Measurements from ENCODE around the gene PLA2G2E. TPM values are rescaled to one million over a fixed set of nuclear protein-coding genes. Genes with fewer than 3 reads are reported as not detected.

PLA2G2E gene
- total RNA-seq, 6 experiments from 2014 or later, result not detected

DNA sequence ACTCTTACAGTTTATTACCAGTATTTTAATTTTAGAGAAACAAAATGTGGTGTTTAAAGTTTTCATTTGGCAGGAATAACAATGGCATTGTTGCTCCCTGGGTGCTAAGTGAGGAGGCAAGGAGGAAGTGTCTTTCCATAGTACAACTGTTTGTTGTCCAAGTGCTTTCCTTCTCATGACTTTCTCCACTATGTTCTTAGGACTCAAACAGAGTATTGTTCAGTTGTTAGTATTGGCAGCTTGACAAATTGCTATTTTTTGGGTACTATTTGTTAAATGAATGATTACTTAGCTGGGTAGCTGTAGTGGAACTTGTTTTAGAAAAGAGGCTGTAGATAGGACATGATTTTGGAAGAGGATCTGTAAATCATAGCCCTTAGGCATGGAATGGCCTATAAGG, 33.8 kb downstream of the PLA2G2E start:
- no peak overlapping the region for H3K27ac ChIP-seq
- H3K27me3 ChIP-seq, result no peaks in the 10 kb centered on the region
- H3K36me3 ChIP-seq, result peaks cover 0 to 5% (median 0%) of the 10 kb centered on the region in 4 donors
- peaks cover 0 to 4% (median 2%) of the 10 kb centered on the region in 4 donors for H3K4me1 ChIP-seq
- intact Hi-C loops (cut with DNase I), result no loop called here
- no peak overlapping the region for H3K4me3 ChIP-seq
- H3K9me3 ChIP-seq, result no peaks in the 10 kb centered on the region
- DNase-seq (no peak), ATAC-seq (no peak)
- no peak for TF ChIP-seq POLR2A (IDR thresholded peaks at IDR 0.05)
- TF ChIP-seq, protein P1, sequence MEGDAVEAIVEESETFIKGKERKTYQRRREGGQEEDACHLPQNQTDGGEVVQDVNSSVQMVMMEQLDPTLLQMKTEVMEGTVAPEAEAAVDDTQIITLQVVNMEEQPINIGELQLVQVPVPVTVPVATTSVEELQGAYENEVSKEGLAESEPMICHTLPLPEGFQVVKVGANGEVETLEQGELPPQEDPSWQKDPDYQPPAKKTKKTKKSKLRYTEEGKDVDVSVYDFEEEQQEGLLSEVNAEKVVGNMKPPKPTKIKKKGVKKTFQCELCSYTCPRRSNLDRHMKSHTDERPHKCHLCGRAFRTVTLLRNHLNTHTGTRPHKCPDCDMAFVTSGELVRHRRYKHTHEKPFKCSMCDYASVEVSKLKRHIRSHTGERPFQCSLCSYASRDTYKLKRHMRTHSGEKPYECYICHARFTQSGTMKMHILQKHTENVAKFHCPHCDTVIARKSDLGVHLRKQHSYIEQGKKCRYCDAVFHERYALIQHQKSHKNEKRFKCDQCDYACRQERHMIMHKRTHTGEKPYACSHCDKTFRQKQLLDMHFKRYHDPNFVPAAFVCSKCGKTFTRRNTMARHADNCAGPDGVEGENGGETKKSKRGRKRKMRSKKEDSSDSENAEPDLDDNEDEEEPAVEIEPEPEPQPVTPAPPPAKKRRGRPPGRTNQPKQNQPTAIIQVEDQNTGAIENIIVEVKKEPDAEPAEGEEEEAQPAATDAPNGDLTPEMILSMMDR (IDR thresholded peaks at IDR 0.05), result no peak

DNA sequence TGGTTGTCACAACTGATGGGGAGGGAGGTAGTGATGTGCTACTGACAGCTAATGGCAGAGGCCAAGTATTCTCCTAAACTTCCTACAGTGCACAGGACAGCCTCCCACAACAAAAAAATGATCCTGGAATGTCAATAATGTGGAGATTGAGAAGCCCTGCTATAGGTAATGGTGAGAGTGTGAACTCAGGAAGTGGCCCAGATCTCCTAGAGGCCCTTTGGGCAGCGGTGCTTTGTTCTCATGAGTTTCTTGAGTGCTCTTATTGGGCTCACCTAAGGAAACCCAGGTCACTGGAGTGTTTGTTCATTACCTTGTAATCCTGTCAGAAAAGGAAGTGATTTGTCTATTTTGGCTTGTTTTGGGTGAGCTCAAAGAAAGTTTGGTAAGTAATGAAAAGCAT, 35.3 kb downstream of the PLA2G2E start:
- TF ChIP-seq POLR2A (IDR thresholded peaks at IDR 0.05), result no peak
- TF ChIP-seq, protein P1 (IDR thresholded peaks at IDR 0.05), result no peak
- H3K9me3 ChIP-seq, result no peaks in the 10 kb centered on the region
- intact Hi-C loops (cut with DNase I), result no loop called here
- peaks cover 0 to 5% (median 0%) of the 10 kb centered on the region in 4 donors for H3K36me3 ChIP-seq
- H3K4me1 ChIP-seq, result peaks cover 0 to 8% (median 0%) of the 10 kb centered on the region in 4 donors
- 77% methylated on average over 1 of the region's 1 CpG for WGBS (ENCODE audit: insufficient coverage, low coverage, low lambda C conversion rate, missing lambda C conversion rate)
- H3K4me3 ChIP-seq, result no peak overlapping the region
- no peak for ATAC-seq
- H3K27ac ChIP-seq, result no peak overlapping the region
- no peaks in the 10 kb centered on the region for H3K27me3 ChIP-seq
- DNase-seq, result no peak

DNA sequence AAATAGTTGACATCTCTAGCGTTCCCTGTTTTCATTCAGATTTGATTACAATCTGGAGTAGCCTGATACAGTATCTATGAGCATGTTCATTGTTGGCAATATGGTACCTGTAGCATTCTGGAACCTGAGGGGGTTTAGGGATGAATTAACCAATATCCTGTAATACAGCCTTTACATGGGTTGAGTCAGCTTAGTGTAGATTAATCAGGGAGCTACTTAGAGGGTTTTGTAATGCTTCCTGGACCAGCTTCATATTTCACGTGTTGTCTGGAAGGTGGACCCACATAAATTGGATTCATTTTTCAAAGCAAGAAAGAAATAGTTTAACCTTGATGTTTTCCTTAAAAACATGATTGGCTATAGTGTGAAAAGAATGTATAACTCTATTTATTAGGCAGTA, 37.6 kb downstream of the PLA2G2E start:
- no peak overlapping the region for H3K4me3 ChIP-seq
- H3K27me3 ChIP-seq, result no peaks in the 10 kb centered on the region
- no peaks in the 10 kb centered on the region for H3K9me3 ChIP-seq
- DNase-seq, result no peak
- intact Hi-C loops (cut with DNase I), result no loop called here
- no peak overlapping the region for H3K27ac ChIP-seq
- no peaks in the 10 kb centered on the region for H3K36me3 ChIP-seq
- TF ChIP-seq, protein P1 (IDR thresholded peaks at IDR 0.05), result no peak
- no peak for TF ChIP-seq POLR2A (IDR thresholded peaks at IDR 0.05)
- H3K4me1 ChIP-seq, result peaks cover 0 to 11% (median 0%) of the 10 kb centered on the region in 4 donors
- WGBS (ENCODE audit: insufficient coverage, low coverage, low lambda C conversion rate, missing lambda C conversion rate), result 82% methylated on average over 2 of the region's 2 CpGs
- ATAC-seq, result no peak

DNA sequence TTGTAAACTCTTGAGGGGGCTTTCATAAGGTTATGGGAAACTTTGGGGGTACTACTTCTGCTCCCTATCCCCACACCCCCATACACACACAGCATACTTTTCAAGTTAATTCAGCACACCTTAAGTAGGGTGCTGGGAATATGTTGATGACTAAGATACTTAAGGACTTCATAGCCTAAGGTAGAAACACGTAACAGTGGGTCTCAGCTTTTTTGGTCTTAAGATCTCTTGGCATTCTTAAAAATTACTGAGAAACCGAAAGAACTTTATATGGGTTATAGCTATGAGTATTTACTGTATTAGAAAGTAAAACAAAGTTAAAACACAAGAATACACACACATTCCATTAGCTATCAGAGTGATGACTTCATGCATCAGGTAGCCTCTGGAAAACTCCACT, 39.1 kb downstream of the PLA2G2E start:
- Histone ChIP-seq H3K4me3 (no peak overlapping the region), H3K9me3 (no peaks in the 10 kb centered on the region), H3K27ac (no peak overlapping the region), H3K4me1 (peaks cover 0 to 11% (median 0%) of the 10 kb centered on the region in 4 donors), H3K27me3 (no peaks in the 10 kb centered on the region), H3K36me3 (no peaks in the 10 kb centered on the region)
- TF ChIP-seq, protein P1 (IDR thresholded peaks at IDR 0.05), result no peak
- TF ChIP-seq POLR2A (IDR thresholded peaks at IDR 0.05), result no peak
- intact Hi-C loops (cut with DNase I), result no loop called here
- WGBS (ENCODE audit: insufficient coverage, low coverage, low lambda C conversion rate, missing lambda C conversion rate), result 95% methylated on average over 2 of the region's 2 CpGs
- DNase-seq (no peak), ATAC-seq (no peak)
